Neural cell (in vitro differentiated cells): ENCODE data around the gene FOXRED1. TPM values are rescaled to one million over a fixed set of nuclear protein-coding genes. Genes with fewer than 3 reads are reported as not detected.

Source experiments
- H2AFZ ChIP-seq: fragments of 200-600, 300-800 bp; sonication (generic), shearing (Covaris generic); 2 replicates; pipeline ENCODE4 v1.6.0; 2014; ENCODE audit warnings: low read depth, mild to moderate bottlenecking, antibody characterized with exemption, low read length, moderate library complexity
- H3F3A ChIP-seq: fragments of 200-600 bp; shearing (Covaris generic); 2 replicates; pipeline ENCODE4 v1.6.1; 2016; ENCODE audit warnings: mild to moderate bottlenecking, moderate library complexity, mixed read lengths, antibody characterized with exemption, low read length; ENCODE audit not compliant: insufficient read depth, poor library complexity, severe bottlenecking
- H3K27ac ChIP-seq: fragments of 200-600, 300-800 bp; sonication (generic), shearing (Covaris generic); 2 replicates; pipeline ENCODE4 v1.5.1; 2014; ENCODE audit warnings: mild to moderate bottlenecking, low read length, moderate library complexity
- H3K27me3 ChIP-seq: fragments of 300-800, 200-600 bp; sonication (generic), shearing (Covaris generic); 2 replicates; pipeline ENCODE4 v1.6.0; 2014; ENCODE audit warnings: mild to moderate bottlenecking, low read depth, low read length, moderate library complexity; ENCODE audit not compliant: insufficient read depth
- H3K36me3 ChIP-seq: fragments of 300-800, 200-600 bp; sonication (generic), shearing (Covaris generic); 2 replicates; pipeline ENCODE4 v1.5.1; 2014; ENCODE audit warnings: mild to moderate bottlenecking, antibody characterized with exemption, low read length, moderate library complexity; ENCODE audit not compliant: insufficient read depth
- H3K4me2 ChIP-seq: fragments of 300-800, 200-600 bp; sonication (generic), shearing (Covaris generic); 2 replicates; pipeline ENCODE4 v1.6.0; 2014; ENCODE audit warnings: mild to moderate bottlenecking, low read length
- H3K4me3 ChIP-seq: fragments of 300-800, 200-600 bp; sonication (generic), shearing (Covaris generic); 2 replicates; pipeline ENCODE4 v1.5.1; 2014; ENCODE audit warnings: mild to moderate bottlenecking, low read length, moderate library complexity
- H3K79me2 ChIP-seq: fragments of 200-600 bp; shearing (Covaris generic); replicated peaks from 2 replicates; pipeline ENCODE4 v1.6.0; 2014; ENCODE audit warnings: mild to moderate bottlenecking, low read length, moderate library complexity; ENCODE audit not compliant: insufficient read depth
- H3K9ac ChIP-seq: fragments of 300-800, 200-600 bp; sonication (generic), shearing (Covaris generic); 2 replicates; pipeline ENCODE4 v1.6.1; 2016; ENCODE audit warnings: mild to moderate bottlenecking, low read length, mixed read lengths
- H3K9me2 ChIP-seq: fragments of 200-600 bp; shearing (Covaris generic); 2 replicates; pipeline ENCODE4 v1.6.1; 2016; ENCODE audit warnings: mild to moderate bottlenecking, low read length, mixed read lengths; ENCODE audit not compliant: insufficient read depth
- H3K9me3 ChIP-seq: fragments of 200-600, 300-800 bp; sonication (generic), shearing (Covaris generic); 2 replicates; pipeline ENCODE4 v1.6.1; 2016; ENCODE audit warnings: mild to moderate bottlenecking, mixed run types, low read length, moderate library complexity, mixed read lengths
- H4K20me1 ChIP-seq: fragments of 200-600 bp; shearing (Covaris generic); 2 replicates; pipeline ENCODE4 v1.6.1; 2016; ENCODE audit warnings: mild to moderate bottlenecking, mixed run types; ENCODE audit not compliant: insufficient read depth
- EP300 ChIP-seq: fragments of 450-650 bp; conservative IDR thresholded peaks from 2 replicates; pipeline ENCODE4 v1.6.1; 2014; ENCODE audit warnings: antibody characterized with exemption, mild to moderate bottlenecking, moderate library complexity; ENCODE audit not compliant: poor library complexity, severe bottlenecking
- EZH2 ChIP-seq: fragments of 200-600, 300-800 bp; shearing (Covaris generic), sonication (generic); IDR thresholded peaks from 2 replicates; pipeline ENCODE4 v1.6.1; 2014; ENCODE audit warnings: antibody characterized with exemption, low read length, borderline replicate concordance, mild to moderate bottlenecking; ENCODE audit not compliant: insufficient read depth, poor library complexity, severe bottlenecking
- MXI1 ChIP-seq: fragments of 450-650 bp; conservative IDR thresholded peaks from 2 replicates; pipeline ENCODE4 v1.6.1; 2014; ENCODE audit warnings: antibody characterized with exemption, mild to moderate bottlenecking; ENCODE audit not compliant: poor library complexity, severe bottlenecking
- POLR2AphosphoS5 ChIP-seq: IDR thresholded peaks from 2 replicates; pipeline ENCODE4 v1.6.1; 2012
- RAD21 ChIP-seq: fragments of 450-650 bp; conservative IDR thresholded peaks from 2 replicates; pipeline ENCODE4 v1.6.1; 2014; ENCODE audit warnings: antibody characterized with exemption, mild to moderate bottlenecking, moderate library complexity
- SMC3 ChIP-seq: fragments of 450-650 bp; conservative IDR thresholded peaks from 2 replicates; pipeline ENCODE4 v1.6.1; 2014; ENCODE audit warnings: antibody characterized with exemption, mild to moderate bottlenecking, moderate library complexity; ENCODE audit not compliant: poor library complexity
- TAF1 ChIP-seq: IDR thresholded peaks from 2 replicates; pipeline ENCODE4 v1.6.1; 2012; ENCODE audit warnings: low read depth
- polyA plus RNA-seq: library from polyadenylated mRNA; depleted of rRNA; stranded (reverse); fragments of >200 nt; gene quantifications from 2 replicates; pipeline ENCODE4 v1.2.3, GENCODE V29; 2014
- TF ChIP-seq, protein P1 (sequence below): IDR thresholded peaks from 2 replicates; pipeline ENCODE4 v1.6.1; 2012; ENCODE audit warnings: borderline replicate concordance
- TF ChIP-seq, protein P2 (sequence below): fragments of 450-650 bp; IDR thresholded peaks from 2 replicates; pipeline ENCODE4 v1.5.1; 2014; ENCODE audit warnings: antibody characterized with exemption, mild to moderate bottlenecking, moderate library complexity; ENCODE audit not compliant: poor library complexity, severe bottlenecking

FOXRED1 gene
- polyA plus RNA-seq, 1 donor from 2014 or later: 77.3 TPM

DNA sequence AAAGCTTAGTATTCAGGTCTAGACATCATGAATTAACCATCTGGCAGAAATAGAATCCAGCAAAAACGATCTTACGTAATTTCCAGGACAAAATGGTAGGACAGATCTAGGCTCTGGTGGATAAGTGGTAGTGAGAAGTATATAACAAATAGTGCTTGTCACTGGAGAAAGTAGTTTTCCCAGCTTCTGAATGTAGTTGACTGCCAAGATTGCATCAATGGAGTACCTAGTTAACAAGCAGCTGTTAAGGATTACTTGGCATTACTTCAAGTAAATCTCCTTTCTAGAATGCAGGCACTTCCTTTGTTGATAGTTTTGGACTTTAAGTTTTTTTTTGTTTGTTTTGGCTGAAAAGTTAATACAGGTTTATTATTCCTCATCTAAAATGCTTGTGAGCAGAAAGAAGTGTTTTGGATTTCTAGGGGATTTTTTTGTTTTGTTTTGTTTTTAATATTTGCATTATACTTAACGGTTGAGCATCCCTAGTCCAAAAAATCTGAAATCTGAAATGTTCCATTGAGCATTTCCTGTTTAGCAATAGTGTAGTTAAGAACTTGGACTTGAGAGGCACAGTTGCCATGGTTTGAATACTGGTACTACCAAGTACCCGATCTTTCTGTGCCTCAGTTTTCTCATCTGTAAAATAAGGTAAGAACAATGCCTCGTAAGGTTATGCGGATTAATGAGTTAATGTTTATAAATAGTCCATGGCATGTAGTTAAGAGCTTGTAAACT, 37.1 kb upstream of the FOXRED1 start:
- H3K79me2 ChIP-seq: no peaks in the 10 kb centered on the region
- no peak overlapping the region for H3K4me2 ChIP-seq
- H3F3A ChIP-seq: no peaks in the 10 kb centered on the region
- no peak overlapping the region for H3K9ac ChIP-seq
- H3K4me3 ChIP-seq: no peak overlapping the region
- H3K36me3 ChIP-seq: no peaks in the 10 kb centered on the region
- no peaks in the 10 kb centered on the region for H3K9me3 ChIP-seq
- no peaks in the 10 kb centered on the region for H3K9me2 ChIP-seq
- no peak overlapping the region for H2AFZ ChIP-seq
- no peak overlapping the region for H3K27ac ChIP-seq
- TF ChIP-seq RAD21 (no peak), EZH2 (no peak), SMC3 (no peak), MXI1 (no peak), POLR2AphosphoS5 (no peak), TAF1 (no peak), EP300 (no peak)
- TF ChIP-seq, protein P1, sequence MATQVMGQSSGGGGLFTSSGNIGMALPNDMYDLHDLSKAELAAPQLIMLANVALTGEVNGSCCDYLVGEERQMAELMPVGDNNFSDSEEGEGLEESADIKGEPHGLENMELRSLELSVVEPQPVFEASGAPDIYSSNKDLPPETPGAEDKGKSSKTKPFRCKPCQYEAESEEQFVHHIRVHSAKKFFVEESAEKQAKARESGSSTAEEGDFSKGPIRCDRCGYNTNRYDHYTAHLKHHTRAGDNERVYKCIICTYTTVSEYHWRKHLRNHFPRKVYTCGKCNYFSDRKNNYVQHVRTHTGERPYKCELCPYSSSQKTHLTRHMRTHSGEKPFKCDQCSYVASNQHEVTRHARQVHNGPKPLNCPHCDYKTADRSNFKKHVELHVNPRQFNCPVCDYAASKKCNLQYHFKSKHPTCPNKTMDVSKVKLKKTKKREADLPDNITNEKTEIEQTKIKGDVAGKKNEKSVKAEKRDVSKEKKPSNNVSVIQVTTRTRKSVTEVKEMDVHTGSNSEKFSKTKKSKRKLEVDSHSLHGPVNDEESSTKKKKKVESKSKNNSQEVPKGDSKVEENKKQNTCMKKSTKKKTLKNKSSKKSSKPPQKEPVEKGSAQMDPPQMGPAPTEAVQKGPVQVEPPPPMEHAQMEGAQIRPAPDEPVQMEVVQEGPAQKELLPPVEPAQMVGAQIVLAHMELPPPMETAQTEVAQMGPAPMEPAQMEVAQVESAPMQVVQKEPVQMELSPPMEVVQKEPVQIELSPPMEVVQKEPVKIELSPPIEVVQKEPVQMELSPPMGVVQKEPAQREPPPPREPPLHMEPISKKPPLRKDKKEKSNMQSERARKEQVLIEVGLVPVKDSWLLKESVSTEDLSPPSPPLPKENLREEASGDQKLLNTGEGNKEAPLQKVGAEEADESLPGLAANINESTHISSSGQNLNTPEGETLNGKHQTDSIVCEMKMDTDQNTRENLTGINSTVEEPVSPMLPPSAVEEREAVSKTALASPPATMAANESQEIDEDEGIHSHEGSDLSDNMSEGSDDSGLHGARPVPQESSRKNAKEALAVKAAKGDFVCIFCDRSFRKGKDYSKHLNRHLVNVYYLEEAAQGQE: no peak
- TF ChIP-seq, protein P2, sequence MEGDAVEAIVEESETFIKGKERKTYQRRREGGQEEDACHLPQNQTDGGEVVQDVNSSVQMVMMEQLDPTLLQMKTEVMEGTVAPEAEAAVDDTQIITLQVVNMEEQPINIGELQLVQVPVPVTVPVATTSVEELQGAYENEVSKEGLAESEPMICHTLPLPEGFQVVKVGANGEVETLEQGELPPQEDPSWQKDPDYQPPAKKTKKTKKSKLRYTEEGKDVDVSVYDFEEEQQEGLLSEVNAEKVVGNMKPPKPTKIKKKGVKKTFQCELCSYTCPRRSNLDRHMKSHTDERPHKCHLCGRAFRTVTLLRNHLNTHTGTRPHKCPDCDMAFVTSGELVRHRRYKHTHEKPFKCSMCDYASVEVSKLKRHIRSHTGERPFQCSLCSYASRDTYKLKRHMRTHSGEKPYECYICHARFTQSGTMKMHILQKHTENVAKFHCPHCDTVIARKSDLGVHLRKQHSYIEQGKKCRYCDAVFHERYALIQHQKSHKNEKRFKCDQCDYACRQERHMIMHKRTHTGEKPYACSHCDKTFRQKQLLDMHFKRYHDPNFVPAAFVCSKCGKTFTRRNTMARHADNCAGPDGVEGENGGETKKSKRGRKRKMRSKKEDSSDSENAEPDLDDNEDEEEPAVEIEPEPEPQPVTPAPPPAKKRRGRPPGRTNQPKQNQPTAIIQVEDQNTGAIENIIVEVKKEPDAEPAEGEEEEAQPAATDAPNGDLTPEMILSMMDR: no peak
- H4K20me1 ChIP-seq: no peaks in the 10 kb centered on the region
- H3K27me3 ChIP-seq: no peaks in the 10 kb centered on the region

DNA sequence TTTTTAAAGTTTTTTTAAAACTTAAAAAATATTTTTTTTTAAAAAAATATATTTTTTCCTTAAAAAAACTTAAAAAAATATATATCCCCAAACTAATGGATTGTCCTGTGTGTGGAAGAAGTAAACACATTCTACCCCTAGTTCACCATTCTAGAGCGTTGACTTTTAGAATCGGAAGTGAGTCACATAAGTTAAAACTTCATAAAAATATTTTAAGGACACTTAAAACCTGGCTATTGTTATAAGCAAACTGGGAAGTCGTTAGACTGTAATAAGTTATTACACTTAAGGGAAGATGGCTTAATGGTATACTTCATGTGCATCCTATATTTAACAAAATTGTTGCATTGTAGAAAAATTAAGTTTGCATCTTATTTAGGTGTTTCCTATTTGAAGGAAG, 36.3 kb upstream of the FOXRED1 start:
- Histone ChIP-seq H3K79me2 (no peaks in the 10 kb centered on the region), H3K9me2 (no peaks in the 10 kb centered on the region), H3K9me3 (no peaks in the 10 kb centered on the region), H2AFZ (no peak overlapping the region), H3K4me3 (no peak overlapping the region), H4K20me1 (no peaks in the 10 kb centered on the region), H3K36me3 (no peaks in the 10 kb centered on the region), H3F3A (no peaks in the 10 kb centered on the region), H3K27ac (no peak overlapping the region), H3K9ac (no peak overlapping the region), H3K4me2 (no peak overlapping the region), H3K27me3 (no peaks in the 10 kb centered on the region)
- TF ChIP-seq EZH2: no peak
- TF ChIP-seq, protein P2: no peak
- TF ChIP-seq RAD21: no peak
- TF ChIP-seq MXI1: no peak
- TF ChIP-seq POLR2AphosphoS5: no peak
- TF ChIP-seq, protein P1: no peak
- no peak for TF ChIP-seq SMC3
- no peak for TF ChIP-seq EP300
- no peak for TF ChIP-seq TAF1
